GM12864 (cell line): ENCODE data around the gene MYO1G.

Experiments used
- DNase-seq: peaks from one replicate; pipeline ENCODE4 v3.0.0-alpha.2; 2011; ENCODE audit warnings: low read depth
- H3K4me3 ChIP-seq: 2 replicates; pipeline ENCODE4 v1.5.1; 2011; ENCODE audit warnings: mild to moderate bottlenecking, low read depth, low read length, control low read depth
- CTCF ChIP-seq: IDR thresholded peaks from 2 replicates; pipeline ENCODE4 v1.5.1; 2011; ENCODE audit warnings: low read depth, mild to moderate bottlenecking, moderate library complexity, low read length, control low read depth, inconsistent platforms; ENCODE audit errors: missing control alignments

The MYO1G gene

GRCh38 chr7:44918029-44918428, 60.8 kb downstream of the MYO1G start:
- H3K4me3 ChIP-seq: no peak overlapping the region
- TF ChIP-seq CTCF: no peak
- DNase-seq: no peak

GRCh38 chr7:44917465-44917864, 61.4 kb downstream of the MYO1G start:
- TF ChIP-seq CTCF: no peak
- no peak for DNase-seq
- H3K4me3 ChIP-seq: no peak overlapping the region

GRCh38 chr7:44914992-44915607, 63.7 kb downstream of the MYO1G start:
- no peak for DNase-seq
- TF ChIP-seq CTCF: no peak
- no peak overlapping the region for H3K4me3 ChIP-seq

GRCh38 chr7:44912775-44913347, 66.0 kb downstream of the MYO1G start:
- no peak for TF ChIP-seq CTCF
- no peak overlapping the region for H3K4me3 ChIP-seq
- no peak for DNase-seq
